Omental fat pad (tissue), 4 donors: Measurements from ENCODE around the gene TBXT. TPM values are rescaled to one million over a fixed set of nuclear protein-coding genes. Genes with fewer than 3 reads are reported as not detected.
"Not testable (repeated sequence)": the region's sequence is repeated elsewhere in the genome, so short reads cannot be mapped to it uniquely, and the experiment has no call there.

Experiments
- ATAC-seq: fragments of 150-250 bp; one replicate; pipeline ENCODE4 v1.9.1; 2016; ENCODE audit warnings: mild to moderate bottlenecking, moderate library complexity; ENCODE audit not compliant: low FRiP score
- DNase-seq: peaks from one replicate; pipeline ENCODE4 v3.0.0-alpha.2; 2019; ENCODE audit warnings: low spot score
- CTCF ChIP-seq, 3 donors: fragments of 450-650 bp; IDR thresholded peaks; one replicate each; pipeline ENCODE4 v1.5.1; 2016 to 2017; ENCODE audit warnings: antibody characterized with exemption in 3 of 3, mild to moderate bottlenecking in 3 of 3, moderate library complexity in 2 of 3
- total RNA-seq, 4 donors: library from RNA; depleted of rRNA; stranded (reverse); fragments of >200 nt; gene quantifications; one replicate each; pipeline ENCODE4 v1.1.0, GENCODE V29; 2016

The TBXT gene
- total RNA-seq, 4 donors from 2014 or later = not detected

- no peak for TF ChIP-seq CTCF (IDR thresholded peaks at IDR 0.05)
- DNase-seq (no peak), ATAC-seq (no peak)
Observed at GRCh38 chr6:166192557-166192956, 24.9 kb upstream of the TBXT start.

- TF ChIP-seq CTCF (IDR thresholded peaks at IDR 0.05) = no peak
- DNase-seq = no peak
- ATAC-seq = no peak
Observed at GRCh38 chr6:166192136-166192535, 24.5 kb upstream of the TBXT start.

GRCh38 chr6:166179704-166180103 is 12.1 kb upstream of the TBXT start:
- no peak for ATAC-seq
- no peak for TF ChIP-seq CTCF (IDR thresholded peaks at IDR 0.05)
- DNase-seq = no peak

GRCh38 chr6:166176106-166176505 is 8.5 kb upstream of the TBXT start:
- TF ChIP-seq CTCF (IDR thresholded peaks at IDR 0.05) = no peak
- ATAC-seq (no peak), DNase-seq (no peak)

GRCh38 chr6:166175093-166175492 is 7.4 kb upstream of the TBXT start:
- not testable (repeated sequence) for DNase-seq

GRCh38 chr6:166174031-166174430 is 6.4 kb upstream of the TBXT start:
- no peak for TF ChIP-seq CTCF (IDR thresholded peaks at IDR 0.05)
- ATAC-seq (no peak), DNase-seq (no peak)

More at GRCh38 chr6:166175093-166175492, 7.4 kb upstream of the TBXT start:
- not testable (repeated sequence) for ATAC-seq

GRCh38 chr6:166173281-166173951 is 5.8 kb upstream of the TBXT start:
- DNase-seq (no peak), ATAC-seq (no peak)
- no peak for TF ChIP-seq CTCF (IDR thresholded peaks at IDR 0.05)
